T-helper 1 cell treated with Interleukin-12 subunit alpha and Interleukin-12 subunit beta and Interleukin-4 antibody, amounts not matched to agents 30 ng/mL and 1 ng/mL, for 36 hours (primary cell): ENCODE results near the gene APOE. TPM values are rescaled to one million over a fixed set of nuclear protein-coding genes. Genes with fewer than 3 reads are reported as not detected.
"Not testable (repeated sequence)": the region's sequence is repeated elsewhere in the genome, so short reads cannot be mapped to it uniquely, and the experiment has no call there.

Experiments
- intact Hi-C: fragments of 100-400 bp; cut with micrococcal nuclease; formaldehyde crosslinking; loops from one replicate; pipeline ENCODE4 v1.15.1; 2024
- total RNA-seq: library from RNA; stranded (reverse); gene quantifications from 2 replicates; pipeline ENCODE4 v1.2.3, GENCODE V29; 2022

APOE gene
- total RNA-seq, 1 donor from 2014 or later: 0.39 TPM

DNA sequence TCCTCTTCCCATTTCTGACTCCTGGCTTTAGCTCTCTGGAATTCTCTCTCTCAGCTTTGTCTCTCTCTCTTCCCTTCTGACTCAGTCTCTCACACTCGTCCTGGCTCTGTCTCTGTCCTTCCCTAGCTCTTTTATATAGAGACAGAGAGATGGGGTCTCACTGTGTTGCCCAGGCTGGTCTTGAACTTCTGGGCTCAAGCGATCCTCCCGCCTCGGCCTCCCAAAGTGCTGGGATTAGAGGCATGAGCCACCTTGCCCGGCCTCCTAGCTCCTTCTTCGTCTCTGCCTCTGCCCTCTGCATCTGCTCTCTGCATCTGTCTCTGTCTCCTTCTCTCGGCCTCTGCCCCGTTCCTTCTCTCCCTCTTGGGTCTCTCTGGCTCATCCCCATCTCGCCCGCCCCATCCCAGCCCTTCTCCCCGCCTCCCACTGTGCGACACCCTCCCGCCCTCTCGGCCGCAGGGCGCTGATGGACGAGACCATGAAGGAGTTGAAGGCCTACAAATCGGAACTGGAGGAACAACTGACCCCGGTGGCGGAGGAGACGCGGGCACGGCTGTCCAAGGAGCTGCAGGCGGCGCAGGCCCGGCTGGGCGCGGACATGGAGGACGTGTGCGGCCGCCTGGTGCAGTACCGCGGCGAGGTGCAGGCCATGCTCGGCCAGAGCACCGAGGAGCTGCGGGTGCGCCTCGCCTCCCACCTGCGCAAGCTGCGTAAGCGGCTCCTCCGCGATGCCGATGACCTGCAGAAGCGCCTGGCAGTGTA is 2.7 kb downstream of the APOE start:
- intact Hi-C loops: no loop called here

DNA sequence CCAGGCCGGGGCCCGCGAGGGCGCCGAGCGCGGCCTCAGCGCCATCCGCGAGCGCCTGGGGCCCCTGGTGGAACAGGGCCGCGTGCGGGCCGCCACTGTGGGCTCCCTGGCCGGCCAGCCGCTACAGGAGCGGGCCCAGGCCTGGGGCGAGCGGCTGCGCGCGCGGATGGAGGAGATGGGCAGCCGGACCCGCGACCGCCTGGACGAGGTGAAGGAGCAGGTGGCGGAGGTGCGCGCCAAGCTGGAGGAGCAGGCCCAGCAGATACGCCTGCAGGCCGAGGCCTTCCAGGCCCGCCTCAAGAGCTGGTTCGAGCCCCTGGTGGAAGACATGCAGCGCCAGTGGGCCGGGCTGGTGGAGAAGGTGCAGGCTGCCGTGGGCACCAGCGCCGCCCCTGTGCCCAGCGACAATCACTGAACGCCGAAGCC is 3.3 kb downstream of the APOE start:
- intact Hi-C loops: no loop called here

DNA sequence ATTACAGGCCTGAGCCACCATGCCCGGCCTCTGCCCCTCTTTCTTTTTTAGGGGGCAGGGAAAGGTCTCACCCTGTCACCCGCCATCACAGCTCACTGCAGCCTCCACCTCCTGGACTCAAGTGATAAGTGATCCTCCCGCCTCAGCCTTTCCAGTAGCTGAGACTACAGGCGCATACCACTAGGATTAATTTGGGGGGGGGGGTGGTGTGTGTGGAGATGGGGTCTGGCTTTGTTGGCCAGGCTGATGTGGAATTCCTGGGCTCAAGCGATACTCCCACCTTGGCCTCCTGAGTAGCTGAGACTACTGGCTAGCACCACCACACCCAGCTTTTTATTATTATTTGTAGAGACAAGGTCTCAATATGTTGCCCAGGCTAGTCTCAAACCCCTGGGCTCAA is 4.2 kb downstream of the APOE start:
- intact Hi-C loops: no loop called here

DNA sequence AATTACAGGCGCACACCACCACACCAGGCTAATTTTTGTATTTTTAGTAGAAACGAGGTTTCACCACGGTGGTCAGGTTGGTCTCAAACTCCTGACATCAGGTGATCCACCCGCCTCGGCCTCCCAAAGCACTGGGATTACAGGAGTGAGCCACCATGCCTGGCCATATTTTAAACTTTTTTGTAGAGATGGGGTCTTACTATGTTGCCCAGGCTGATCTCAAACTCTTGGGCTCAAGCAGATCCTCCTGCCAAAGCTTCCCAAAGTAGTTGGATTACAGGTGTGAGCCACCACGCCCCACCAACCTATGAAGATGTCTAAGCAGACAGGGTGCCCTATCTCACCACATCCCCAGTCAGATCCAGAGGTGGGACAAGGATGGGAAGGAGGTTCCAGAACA is 6.3 kb downstream of the APOE start:
- intact Hi-C loops: not testable (repeated sequence)

DNA sequence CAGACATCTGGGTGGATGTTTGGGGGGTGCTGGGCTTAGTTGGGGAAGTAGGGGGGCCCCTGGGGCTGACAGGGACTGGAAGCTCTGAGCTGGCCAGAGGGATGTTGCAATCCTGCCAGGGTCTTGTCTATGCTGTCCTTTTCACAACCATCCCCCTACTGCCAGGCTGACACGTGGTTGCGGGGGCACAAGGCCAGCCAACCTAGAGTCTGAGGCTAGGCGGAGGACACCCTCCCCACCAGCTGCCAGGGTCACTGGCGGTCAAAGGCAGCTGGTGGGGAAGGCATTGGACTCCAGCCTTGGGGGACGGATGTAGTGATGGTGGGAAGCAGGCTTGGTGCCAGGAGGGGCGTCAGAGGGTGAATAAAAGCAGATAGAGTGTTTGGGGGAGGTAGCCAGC is 7.3 kb downstream of the APOE start:
- intact Hi-C loops: no loop called here

DNA sequence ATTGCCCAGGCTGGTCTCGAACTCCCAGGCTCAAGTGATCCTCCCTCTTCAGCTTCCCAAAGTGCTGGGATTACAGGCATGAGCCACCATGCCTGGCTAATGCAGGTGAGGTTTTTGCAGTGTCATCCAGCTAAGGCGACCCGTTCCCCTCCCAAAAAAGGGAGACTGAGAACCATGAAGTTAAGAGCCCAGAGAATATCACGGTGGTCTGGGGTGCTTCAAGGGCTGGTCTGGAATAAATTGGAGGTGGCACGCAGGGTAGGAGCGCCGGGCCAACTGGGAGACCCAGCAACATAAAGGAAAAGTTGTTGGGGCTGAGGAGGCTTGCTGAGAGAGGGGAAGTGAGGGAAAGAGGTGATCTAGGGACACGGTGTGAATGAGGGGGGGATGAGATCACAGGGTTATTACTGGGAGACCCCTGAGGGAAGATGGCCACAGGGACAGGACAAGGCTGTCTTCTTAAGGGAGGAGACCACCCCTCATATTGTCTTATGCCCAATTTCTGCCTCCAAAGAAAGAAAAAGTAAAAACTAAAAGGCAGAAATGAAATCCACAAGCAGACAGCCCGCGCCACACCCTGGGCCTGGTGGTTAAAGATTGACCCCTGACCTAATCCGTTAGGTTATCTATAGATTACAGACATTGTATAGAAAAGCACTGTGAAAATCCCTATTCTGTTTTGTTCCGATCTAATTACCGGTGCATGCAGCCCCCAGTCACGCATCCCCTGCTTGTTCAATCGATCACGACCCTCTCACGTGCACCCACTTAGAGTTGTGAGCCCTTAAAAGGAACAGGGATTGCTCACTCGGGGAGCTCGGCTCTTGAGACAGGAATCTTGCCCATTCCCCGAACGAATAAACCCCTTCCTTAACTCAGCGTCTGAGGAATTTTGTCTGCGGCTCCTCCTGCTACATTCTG is 8.2 kb downstream of the APOE start:
- intact Hi-C loops: loop anchor here (2.0 kb wide), 1 partner anchor 67 kb away; the partner anchor contains the start of gene NECTIN2

DNA sequence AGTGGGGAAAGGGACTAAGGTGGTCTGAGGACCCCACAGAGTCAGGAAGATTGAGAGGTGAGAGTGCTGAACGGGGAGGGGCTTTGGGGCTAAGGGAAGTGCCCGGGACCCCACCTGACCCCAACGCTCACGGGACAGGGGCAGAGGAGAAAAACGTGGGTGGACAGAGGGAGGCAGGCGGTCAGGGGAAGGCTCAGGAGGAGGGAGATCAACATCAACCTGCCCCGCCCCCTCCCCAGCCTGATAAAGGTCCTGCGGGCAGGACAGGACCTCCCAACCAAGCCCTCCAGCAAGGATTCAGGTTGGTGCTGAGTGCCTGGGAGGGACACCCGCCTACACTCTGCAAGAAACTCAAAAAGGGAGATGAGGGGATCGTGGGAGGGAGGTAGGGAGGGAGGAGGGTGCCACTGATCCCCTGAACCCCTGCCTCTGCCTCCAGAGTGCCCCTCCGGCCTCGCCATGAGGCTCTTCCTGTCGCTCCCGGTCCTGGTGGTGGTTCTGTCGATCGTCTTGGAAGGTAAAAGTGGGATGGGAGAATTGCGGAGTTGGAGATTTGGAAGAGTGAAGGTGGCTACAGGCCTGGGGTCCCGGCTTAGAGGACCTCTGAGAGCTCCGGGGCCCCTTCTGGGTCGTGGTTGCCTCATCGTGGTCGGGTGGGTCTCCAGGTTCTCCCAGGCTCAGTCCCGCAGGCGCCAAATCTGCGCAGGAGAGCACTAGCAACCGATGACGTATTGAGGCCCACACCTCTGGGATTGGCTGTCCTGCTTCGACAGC is 9.0 kb downstream of the APOE start, which contains the start of gene APOC1:
Gene APOC1 (plus strand): TSS at position 176 of the 774 bp plus-strand sequence. CDS start 284 bp downstream, at position 460.
- intact Hi-C loops: loop anchor here (1.0 to 2.0 kb wide), 4 partner anchors 7 to 68 kb away; partner anchors contain the start of gene NECTIN2

DNA sequence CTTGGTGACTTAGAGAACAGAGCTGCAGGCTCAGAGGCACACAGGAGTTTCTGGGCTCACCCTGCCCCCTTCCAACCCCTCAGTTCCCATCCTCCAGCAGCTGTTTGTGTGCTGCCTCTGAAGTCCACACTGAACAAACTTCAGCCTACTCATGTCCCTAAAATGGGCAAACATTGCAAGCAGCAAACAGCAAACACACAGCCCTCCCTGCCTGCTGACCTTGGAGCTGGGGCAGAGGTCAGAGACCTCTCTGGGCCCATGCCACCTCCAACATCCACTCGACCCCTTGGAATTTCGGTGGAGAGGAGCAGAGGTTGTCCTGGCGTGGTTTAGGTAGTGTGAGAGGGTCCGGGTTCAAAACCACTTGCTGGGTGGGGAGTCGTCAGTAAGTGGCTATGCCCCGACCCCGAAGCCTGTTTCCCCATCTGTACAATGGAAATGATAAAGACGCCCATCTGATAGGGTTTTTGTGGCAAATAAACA is 18.7 kb downstream of the APOE start:
- intact Hi-C loops: no loop called here

DNA sequence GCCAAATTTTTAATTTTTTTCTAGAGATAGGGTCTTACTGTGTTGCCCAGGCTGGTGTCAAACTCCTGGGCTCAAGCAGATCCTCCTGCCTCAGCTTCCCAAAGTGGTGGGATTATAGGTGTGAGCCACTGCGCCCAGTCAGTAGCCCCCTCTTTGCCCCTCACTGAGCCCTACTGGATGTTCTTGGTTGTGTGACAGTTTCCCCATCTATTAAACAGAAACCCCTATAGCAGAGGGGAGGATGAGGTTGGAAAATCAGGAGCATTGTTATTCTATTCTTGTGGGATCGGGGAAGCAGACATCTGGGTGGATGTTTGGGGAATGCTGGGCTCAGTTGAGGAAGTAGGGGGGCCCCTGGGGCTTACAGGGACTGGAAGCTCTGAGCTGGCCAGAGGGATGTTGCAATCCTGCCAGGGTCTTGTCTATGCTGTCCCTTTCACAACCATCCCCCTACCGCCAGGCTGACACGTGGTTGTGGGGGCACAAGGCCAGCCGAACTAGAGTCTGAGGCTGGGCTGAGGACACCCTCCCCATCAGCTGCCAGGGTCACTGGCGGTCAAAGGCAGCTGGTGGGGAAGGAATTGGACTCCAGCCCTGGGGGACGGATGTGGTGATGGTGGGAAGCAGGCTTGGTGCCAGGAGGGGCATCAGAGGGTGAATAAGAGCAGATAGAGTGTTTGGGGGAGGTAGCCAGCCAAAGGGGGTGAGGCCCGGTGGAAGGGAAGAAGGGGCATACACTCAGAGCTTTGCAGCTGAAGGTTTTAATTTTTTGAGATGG is 19.7 kb downstream of the APOE start:
- intact Hi-C loops: no loop called here

DNA sequence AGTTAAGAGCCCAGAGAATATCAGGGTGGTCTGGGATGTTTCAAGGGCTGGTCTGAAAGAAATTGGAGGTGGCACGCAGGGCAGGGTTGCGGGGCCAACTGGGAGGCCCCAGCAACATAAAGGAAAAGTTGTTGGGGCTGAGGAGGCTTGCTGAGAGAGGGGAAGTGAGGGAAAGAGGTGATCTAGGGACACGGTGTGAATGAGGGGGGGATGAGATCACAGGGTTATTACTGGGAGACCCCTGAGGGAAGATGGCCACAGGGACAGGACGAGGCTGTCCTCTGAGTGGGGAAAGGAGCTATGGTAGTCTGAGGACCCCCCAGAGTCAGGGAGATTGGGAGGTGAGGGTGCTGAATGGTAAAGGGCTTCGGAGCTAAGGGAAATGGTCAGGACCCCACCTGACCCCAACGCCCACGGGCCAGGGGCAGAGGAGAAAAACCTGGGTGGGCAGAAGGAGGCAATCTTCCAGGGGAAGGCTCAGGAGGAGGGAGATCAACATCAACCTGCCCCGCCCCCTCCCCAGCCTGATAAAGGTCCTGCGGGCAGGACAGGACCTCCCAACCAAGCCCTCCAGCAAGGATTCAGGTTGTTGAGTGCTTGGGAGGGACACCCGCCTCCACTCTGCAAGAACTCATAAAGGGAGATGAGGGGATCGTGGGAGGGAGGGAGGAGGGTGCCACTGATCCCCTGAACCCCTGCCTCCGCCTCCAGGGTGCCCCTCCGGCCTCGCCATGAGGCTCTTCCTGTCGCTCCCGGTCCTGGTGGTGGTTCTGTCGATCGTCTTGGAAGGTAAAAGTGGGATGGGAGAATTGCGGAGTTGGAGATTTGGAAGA is 20.9 kb downstream of the APOE start:
- intact Hi-C loops: not testable (repeated sequence)

DNA sequence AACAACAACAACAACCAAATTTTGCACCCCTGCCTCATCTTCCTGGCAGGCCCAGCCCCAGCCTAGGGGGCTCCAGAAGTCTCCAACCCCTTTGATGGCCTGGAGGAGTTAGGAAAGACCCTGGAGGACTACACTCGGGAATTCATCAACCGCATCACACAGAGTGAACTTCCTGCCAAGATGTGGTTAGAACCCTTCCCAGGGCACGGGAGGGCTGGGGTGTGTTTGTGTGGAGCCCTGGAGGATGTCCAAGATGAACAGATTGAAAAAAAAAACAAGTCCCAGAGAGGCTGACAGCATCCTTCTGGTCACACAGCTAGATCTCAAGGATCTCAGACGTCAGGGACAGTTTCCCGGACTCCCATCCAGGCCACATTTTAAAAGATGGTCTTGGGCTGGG is 22.1 kb downstream of the APOE start:
- intact Hi-C loops: no loop called here

DNA sequence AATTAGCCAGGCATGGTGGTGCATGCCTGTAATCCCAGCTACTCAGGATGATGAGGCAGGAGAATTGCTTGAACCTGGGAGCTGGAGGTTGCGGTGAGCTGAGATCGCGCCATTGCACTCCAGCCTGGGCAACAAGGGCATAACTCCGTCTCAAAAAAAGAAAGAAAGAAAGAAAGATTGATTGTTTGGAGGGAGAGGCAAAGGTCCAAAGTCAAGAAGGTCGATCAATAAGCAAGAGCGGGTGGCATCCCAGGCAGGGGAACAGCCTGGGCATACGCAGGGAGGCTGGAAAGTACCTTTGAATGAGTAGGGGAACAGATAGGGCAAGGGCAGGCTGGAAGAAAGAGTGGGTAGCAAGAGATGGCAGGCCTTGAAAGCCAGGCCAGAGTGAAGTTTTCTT is 24.5 kb downstream of the APOE start:
- intact Hi-C loops: no loop called here

DNA sequence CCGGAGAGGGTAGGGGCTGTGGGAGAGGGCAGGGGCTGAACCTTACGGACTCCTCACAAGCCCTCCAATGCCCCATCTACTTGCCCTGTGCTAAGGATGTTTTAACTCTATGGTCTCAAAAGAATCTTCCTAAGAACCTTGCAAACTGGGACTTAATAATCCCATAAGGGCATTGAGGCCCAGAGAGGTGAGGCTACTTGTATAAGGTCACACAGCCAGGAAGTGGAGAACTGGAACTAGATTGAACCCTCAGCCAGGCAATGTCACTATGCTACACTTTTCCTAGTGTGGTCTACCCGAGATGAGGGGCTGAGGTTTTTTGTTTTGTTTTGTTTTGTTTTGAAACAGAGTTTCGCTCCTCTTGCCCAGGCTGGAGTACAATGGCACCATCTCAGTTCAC is 25.9 kb downstream of the APOE start:
- intact Hi-C loops: no loop called here

DNA sequence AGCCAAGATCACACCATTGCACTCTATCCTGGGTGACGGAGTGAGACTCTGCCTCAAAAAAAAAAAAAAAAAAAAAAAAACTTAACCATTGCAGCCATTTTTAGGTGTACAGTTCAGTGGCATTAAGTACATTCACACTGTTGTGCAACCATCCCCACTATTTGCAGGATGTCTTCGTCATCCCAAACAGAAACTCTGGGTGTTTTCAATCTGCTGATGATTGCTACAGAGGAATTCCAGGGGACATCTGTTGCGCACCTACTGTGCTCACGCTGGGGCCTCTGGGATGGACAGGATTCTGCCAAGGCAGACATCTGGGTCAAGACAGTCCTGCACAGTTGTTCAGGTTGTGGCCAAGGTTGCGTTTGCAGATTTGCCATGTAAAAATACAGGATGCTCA is 34.1 kb downstream of the APOE start:
- intact Hi-C loops: no loop called here

DNA sequence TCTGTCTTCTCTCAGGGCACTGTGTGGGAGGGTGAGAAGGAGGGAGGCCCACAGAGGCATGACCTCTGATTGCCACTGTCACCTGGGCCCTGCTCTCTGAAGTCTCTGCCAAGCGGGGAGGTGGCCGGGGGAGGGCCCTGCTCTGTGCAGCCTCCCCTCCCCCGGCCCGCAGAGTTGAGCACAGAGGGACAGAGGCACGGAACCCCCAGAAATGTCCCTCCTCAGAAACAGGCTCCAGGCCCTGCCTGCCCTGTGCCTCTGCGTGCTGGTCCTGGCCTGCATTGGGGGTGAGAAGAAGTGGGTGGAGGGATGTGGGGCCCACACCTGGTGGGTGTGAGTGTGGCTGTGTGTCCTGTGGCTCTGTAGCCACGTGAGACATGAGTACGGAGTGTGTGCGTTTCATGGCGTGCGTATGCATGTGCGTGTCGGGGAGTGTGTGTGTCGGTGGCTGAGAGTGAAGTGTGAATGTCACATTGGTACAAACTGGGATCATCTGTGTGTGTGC is 36.5 kb downstream of the APOE start, which contains the start of gene APOC4:
Gene APOC4 (plus strand): TSS at position 171 of the 505 bp plus-strand sequence. CDS start 41 bp downstream, at position 212.
- intact Hi-C loops: no loop called here

DNA sequence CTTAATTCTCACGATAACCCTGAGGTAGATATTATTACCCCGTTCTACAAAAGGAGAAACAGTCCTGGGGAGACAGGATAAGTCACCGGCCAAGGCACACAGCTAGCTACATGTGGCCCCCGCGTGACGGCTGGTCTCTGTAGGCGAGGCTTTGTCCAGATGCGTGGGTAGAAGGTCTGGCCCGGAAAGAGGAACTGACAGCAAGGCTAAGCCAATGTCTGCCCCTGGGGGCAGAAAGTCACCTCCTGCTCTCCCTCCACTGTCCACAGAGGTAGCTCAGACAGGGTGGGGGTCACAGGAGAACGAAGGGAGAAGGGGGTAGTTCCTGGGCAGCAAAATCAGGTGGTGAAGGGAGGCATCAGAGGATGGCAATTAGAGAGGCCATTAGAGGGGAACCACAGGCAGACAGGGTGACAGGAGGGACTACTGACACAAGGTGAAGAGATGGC is 38.2 kb downstream of the APOE start:
- intact Hi-C loops: no loop called here

DNA sequence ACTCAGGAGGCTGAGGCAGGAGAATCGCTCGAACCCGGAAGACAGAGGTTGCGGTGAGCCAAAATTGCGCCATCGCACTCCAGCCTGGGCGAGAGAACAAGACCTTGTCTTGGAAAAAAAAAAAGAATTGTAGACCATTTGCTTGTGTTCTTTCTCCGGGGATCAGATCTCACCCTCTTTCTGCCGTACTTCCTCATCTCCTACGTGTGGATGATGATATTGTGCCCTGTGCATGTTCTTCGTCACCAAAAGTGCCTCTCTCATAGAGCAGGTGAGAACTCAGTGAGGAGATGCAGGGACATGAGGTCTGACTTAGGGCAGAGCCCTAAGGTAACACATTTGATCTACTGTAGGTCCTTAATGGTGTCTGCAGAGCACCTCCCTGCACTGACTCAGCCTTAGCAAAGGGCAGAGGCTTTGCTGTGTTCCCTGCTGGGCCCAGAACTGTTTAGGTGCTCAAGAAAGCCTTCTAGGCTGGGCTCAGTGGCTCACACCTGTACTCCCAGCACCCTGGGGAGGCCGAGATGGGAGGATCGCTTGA is 41.5 kb downstream of the APOE start:
- intact Hi-C loops: no loop called here

DNA sequence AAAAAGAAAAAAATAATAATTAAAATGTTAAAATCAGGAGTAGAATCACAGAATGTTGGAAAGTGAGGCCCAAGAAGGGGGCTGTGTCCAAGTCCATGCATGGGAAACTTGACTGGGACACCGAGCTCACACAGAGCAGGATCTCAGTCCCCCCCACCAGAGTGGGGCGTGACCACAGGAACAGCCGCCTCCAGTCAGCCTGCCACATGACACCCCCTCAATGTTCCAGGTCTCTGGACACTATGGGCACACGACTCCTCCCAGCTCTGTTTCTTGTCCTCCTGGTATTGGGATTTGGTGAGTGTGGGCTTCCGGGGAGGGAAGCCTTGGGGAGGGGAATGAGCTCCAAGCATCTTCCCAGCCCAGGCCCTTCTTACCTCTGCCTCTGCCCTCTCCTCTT is 42.6 kb downstream of the APOE start:
- intact Hi-C loops: no loop called here
